ENCODE measurements around the gene PIEZO1.

Gene PIEZO1

DNA sequence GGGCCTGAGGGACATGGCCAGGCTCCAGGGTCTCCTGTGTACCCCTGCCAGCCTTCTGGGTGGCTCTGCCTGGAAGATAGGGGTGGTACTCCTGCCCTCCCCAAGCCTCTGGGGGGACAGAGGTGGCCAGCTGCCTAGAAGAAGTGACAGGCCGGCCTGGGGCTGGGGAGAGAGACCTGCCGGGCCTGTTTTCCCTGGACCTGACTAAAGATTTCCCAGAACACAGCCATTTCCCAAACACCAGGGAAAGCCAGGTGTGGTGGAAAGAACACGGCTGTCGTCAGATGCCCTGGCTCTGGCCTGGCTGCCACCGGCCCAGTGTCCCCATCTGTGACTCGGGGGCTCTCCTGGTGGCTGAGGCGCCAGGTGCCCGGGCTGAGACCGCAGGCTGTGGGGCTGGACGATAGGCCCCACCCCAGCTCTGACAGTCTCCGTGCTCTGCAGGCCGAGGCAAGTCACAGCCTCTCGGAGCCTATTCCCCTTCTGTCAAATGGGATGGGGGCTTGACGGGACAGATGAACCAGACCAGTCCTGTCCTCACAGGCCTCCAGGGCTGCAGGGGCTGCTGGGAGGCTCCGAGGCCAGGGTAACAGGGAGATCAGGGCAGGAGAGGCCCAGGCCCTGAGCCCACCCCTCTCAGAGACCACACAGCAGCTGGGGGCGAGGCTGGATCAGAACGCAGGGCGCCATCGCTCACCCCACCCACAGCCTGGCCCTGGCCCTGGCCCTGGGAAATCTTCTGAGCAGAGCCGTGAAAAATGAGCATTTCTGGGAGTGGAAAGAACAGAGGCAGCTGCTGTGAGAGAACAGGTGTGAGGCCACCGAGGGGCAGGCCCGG lies 45.7 kb downstream of the PIEZO1 start:
- in situ Hi-C loops (cut with MboI; ENCODE audit: low sequenced_read_pairs) = loop anchor here (25.0 kb wide), 1 partner anchor 473 kb away; the partner anchor contains the start of genes SLC22A31 and ZNF778

GRCh38 chr16:88738151-88739084 lies 46.6 kb downstream of the PIEZO1 start:
- in situ Hi-C loops (cut with MboI; ENCODE audit: low sequenced_read_pairs) = loop anchor here (25.0 kb wide), 1 partner anchor 474 kb away; the partner anchor contains the start of genes SLC22A31 and ZNF778

- in situ Hi-C loops (cut with MboI; ENCODE audit: low sequenced_read_pairs) = loop anchor here (25.0 kb wide), 1 partner anchor 475 kb away; the partner anchor contains the start of genes SLC22A31 and ZNF778
Observed at GRCh38 chr16:88737298-88738150, 47.5 kb downstream of the PIEZO1 start.

- in situ Hi-C loops (cut with MboI; ENCODE audit: low sequenced_read_pairs) = loop anchor here (25.0 kb wide), 1 partner anchor 476 kb away; the partner anchor contains the start of genes SLC22A31 and ZNF778
Observed at GRCh38 chr16:88736496-88736895, 48.5 kb downstream of the PIEZO1 start.

- in situ Hi-C loops (cut with MboI; ENCODE audit: low sequenced_read_pairs) = loop anchor here (25.0 kb wide), 1 partner anchor 476 kb away; the partner anchor contains the start of genes SLC22A31 and ZNF778
Observed at GRCh38 chr16:88736088-88736487, 48.9 kb downstream of the PIEZO1 start.

GRCh38 chr16:88735616-88736015 lies 49.4 kb downstream of the PIEZO1 start:
- in situ Hi-C loops (cut with MboI; ENCODE audit: low sequenced_read_pairs) = loop anchor here (25.0 kb wide), 1 partner anchor 477 kb away; the partner anchor contains the start of genes SLC22A31 and ZNF778

DNA sequence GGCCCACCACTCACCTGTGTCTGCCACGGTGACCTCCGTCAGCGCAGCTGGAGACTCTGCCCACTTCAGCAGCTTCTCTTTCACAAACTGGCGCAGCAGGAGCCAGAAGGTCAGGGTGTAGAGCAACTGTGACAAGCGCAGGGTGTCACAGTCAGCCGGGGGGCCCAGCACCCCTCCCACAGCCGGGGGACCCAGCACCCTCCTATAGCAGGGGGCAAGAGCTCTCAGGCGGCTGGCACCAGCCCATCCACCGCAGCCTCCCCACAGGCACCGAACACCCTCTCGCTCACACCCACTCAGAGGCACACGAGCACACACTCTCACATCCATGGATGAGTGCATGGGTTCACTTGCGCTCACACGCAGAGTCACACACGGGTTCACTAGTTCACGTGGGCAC lies 49.9 kb downstream of the PIEZO1 start:
- in situ Hi-C loops (cut with MboI; ENCODE audit: low sequenced_read_pairs) = loop anchor here (25.0 kb wide), 1 partner anchor 477 kb away; the partner anchor contains the start of genes SLC22A31 and ZNF778

- in situ Hi-C loops (cut with MboI; ENCODE audit: low sequenced_read_pairs) = loop anchor here (25.0 kb wide), 1 partner anchor 478 kb away; the partner anchor contains the start of genes SLC22A31 and ZNF778
Observed at GRCh38 chr16:88734361-88734728, 50.7 kb downstream of the PIEZO1 start.

DNA sequence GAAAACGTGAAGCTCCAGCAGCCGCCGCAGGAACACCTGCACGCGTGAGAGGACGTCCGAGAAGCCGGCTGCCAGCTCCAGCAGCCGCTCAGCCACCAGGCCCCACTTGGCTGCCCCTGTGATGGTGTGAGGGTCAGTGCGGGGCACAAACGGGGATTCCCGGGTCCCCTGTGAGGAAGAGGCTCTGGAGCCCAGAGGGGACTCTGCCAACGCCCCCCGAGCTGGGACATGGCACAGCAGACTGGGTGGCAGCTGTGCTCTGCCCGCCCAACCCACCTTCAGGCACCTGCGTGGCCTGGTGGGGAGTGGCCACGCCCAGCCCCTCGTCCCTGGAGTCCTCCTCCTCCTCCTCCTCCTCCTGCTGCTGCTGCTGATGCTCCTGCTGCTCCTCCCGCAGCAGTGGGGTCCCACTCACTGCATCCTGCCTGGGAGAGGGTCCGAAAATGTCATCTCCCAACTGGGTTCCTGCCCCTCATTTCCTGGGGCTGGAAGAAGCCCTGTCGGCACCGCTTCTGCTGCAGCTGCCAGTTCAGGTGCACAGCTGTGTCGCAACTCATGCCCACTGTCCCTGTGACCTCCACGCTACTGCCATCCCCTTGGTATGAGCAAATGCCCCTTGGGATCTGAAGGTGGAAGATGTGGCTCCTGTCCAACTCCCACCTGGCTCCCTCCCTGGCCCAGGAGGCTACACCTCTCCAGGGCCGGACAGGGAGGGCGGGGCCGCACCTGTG lies 51.2 kb downstream of the PIEZO1 start:
- in situ Hi-C loops (cut with MboI; ENCODE audit: low sequenced_read_pairs) = loop anchor here (25.0 kb wide), 1 partner anchor 479 kb away; the partner anchor contains the start of genes SLC22A31 and ZNF778

GRCh38 chr16:88732961-88733294 lies 52.1 kb downstream of the PIEZO1 start:
- in situ Hi-C loops (cut with MboI; ENCODE audit: low sequenced_read_pairs) = loop anchor here (25.0 kb wide), 1 partner anchor 479 kb away; the partner anchor contains the start of genes SLC22A31 and ZNF778

GRCh38 chr16:88732172-88732960 lies 52.7 kb downstream of the PIEZO1 start:
- in situ Hi-C loops (cut with MboI; ENCODE audit: low sequenced_read_pairs) = loop anchor here (25.0 kb wide), 1 partner anchor 480 kb away; the partner anchor contains the start of genes SLC22A31 and ZNF778

DNA sequence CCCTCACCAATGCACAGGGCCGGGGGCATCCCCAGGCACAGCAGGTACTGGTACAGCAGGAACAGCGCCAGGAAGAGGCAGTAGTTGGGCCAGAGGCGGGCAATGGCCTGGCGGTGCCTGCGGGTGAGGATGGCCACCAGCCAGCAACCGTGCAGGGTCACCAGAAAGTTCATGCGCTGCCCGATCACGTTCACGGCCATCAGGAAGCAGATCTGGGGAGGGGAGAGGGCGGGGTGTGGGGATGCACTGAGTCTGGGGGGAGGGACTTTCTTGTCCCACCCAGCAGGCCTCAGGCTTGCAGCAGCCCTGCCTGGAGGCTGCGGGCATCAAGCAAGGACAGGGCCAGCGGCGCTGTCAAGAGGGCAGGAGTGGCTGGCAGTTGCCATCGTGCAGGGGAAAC lies 53.3 kb downstream of the PIEZO1 start:
- in situ Hi-C loops (cut with MboI; ENCODE audit: low sequenced_read_pairs) = loop anchor here (25.0 kb wide), 1 partner anchor 481 kb away; the partner anchor contains the start of genes SLC22A31 and ZNF778

GRCh38 chr16:88730632-88731607 lies 54.1 kb downstream of the PIEZO1 start:
- in situ Hi-C loops (cut with MboI; ENCODE audit: low sequenced_read_pairs) = loop anchor here (25.0 kb wide), 1 partner anchor 481 kb away; the partner anchor contains the start of genes SLC22A31 and ZNF778

DNA sequence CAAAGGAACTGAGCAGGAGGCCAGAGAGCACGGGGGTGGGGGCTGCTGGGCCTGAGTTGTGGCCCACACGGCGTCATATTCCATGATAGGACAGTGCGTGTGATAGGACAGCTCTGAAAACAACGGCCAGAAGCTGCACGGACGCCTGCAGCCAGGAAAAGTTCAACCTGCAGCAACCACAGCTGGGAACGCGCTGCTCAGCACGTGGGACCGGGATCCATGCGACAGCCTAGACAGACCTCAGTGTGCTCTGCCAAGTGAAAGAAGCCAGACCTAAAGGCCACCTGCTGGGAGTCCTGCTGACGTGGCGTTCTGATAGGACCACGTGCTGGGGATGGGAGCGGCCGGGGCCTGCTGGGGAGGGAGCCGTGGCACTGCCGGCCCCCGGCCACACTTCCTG lies 57.1 kb downstream of the PIEZO1 start:
- in situ Hi-C loops (cut with MboI; ENCODE audit: low sequenced_read_pairs) = loop anchor here (25.0 kb wide), 1 partner anchor 484 kb away; the partner anchor contains the start of genes SLC22A31 and ZNF778

- in situ Hi-C loops (cut with MboI; ENCODE audit: low sequenced_read_pairs) = loop anchor here (25.0 kb wide), 1 partner anchor 485 kb away; the partner anchor contains the start of genes SLC22A31 and ZNF778
Observed at GRCh38 chr16:88726981-88727380, 58.0 kb downstream of the PIEZO1 start.

- in situ Hi-C loops (cut with MboI; ENCODE audit: low sequenced_read_pairs) = loop anchor here (25.0 kb wide), 1 partner anchor 486 kb away; the partner anchor contains the start of genes SLC22A31 and ZNF778
Observed at GRCh38 chr16:88726408-88726749, 58.6 kb downstream of the PIEZO1 start.

Measured in HL-60/S4 treated with retinoic acid at 250 ng/mL for 4 days and 3 days (cell line).